Muscle of back (tissue), 11 donors: ENCODE data around the gene NDUFA13. TPM values are rescaled to one million over a fixed set of nuclear protein-coding genes. Genes with fewer than 3 reads are reported as not detected.

Source experiments
- DNase-seq, 3 donors: peaks; one replicate each; pipeline versions ENCODE4 v3.0.0 to v3.0.0-alpha.2; 2013
- polyA plus RNA-seq, 10 donors: library from polyadenylated mRNA; unstranded; fragments of 120-200 nt; gene quantifications; one replicate each; pipeline ENCODE4 v1.2.1, GENCODE V29; 2013; ENCODE audit not compliant: insufficient read length in 10 of 10

The NDUFA13 gene
- polyA plus RNA-seq, 10 donors: 146 to 246 (median 175) TPM

- no peak for DNase-seq
These were observed 10.2 kb upstream of the NDUFA13 start for GRCh38 chr19:19505669-19506326.

DNA sequence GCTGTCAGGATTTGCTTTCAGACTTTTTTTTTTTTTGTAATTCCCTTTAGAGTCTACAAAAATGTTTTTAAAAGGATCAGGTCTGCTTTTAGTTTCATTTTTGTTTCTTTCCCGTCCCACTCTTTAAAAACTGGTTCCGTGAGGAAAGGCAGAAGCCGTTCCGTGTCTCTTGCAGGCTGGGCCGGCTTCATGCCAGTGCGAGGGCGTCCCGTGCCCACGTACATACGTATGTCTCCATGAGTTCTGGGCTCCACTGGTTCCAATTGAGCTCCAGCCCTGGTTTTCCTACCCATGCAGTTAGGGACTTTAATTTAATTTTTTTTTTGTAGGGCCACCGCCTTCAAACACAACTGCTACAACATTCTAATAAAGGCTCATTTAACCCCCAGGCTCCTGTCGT is 9.4 kb upstream of the NDUFA13 start:
- no peak for DNase-seq

GRCh38 chr19:19507354-19507753 is 8.7 kb upstream of the NDUFA13 start:
- no peak for DNase-seq

DNA sequence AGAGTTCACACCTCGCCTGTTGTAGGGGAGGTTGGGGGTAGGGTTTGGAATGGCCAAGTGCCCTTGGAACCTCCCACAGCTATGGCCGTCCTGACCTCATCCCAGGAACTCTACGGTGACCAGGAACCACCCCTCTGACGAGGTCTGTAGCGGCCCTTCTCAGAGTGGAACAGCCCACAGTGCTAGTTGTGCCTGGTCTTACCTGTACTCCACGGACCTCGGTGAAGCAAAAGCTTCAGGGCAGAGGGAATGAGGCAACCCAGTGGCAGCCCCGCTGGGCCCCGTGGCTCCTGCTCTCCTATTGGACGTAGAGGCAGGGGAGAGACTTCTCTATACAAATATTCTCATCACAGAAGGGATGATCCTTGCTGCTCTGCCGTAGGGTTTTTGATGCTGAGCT is 7.8 kb upstream of the NDUFA13 start:
- no peak for DNase-seq

DNA sequence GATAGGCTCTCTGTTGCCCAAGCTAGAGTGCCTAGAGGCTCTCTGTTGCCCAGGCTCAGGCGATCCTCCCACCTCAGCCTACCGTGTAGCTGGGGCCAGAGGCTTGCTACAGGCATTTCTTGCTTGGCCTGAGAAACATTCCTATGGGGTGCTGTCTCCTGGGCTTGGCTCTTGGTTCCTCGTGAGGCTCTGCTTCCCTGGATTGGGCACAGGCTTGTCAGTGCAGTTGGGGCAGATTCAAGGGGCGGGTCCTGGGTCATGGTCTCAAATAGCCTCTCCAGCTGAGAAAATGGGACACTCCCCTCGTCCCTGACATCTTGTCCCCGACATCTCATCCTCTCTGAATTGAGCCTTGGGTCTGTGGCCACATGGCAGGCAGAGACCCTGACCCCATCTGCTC is 5.6 kb upstream of the NDUFA13 start:
- DNase-seq: no peak

- DNase-seq: no peak
These were observed 2.3 kb upstream of the NDUFA13 start for GRCh38 chr19:19513682-19514081.

DNA sequence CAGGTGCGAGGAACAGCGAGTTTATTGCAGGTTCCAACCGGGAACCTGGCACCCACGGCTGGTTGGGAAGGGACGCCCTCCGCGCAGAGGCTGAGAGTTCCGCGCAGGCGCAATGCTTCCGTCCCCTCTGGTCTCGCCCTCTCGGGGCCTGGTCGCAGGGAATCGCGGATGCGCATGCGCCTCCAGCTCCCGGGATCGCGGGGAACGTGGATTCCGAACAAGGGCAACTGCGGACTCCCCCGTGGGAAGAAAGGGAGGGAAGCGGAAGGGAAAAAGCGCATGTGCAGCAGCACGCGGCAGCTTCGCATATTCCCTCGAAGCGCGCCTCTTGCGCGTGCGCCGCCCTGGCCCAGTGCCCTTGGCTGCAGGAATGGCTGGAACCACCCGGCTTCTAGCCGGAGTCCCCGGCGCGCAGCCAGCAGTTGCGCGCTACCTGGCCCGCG is 1.8 kb upstream of the NDUFA13 start:
- peak; percentile 48 to 93 (median 86) for DNase-seq

DNA sequence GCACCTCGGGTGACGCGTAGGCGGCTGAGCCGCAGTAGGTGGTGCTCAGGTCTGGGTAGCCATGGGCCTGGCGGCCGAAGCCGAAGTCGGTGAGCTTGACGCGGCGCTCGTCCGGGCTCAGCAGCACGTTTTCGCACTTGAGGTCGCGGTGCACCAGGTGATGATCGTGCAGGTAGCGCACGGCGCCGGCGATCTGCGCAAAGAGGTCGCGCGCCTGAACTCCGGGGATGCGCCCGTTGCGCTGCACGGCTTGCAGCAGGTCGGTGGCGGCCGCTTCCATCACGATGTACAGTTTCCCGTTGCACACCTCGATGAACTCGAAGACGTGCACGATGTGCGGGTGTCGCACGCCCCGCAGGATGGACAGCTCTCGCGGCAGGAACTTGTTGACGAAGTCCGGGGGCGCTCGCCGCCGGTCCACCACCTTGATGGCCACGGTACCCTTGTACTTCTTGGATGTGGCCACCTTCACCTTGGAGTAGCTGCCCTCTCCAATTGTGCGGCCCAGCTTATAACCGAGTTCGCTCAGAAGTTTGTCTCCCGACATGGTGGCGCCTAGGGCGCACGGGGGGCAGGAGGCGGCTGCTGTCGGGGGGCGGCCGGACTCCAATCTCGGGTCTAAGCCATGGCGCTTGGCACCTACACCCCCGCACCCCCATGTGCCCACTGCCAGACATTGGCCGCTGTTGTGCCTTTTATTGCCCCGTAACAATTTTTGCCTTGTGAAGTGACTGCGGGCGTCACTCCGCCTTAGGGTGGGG is 964 bp upstream of the NDUFA13 start, which contains the start of gene TSSK6:
Gene TSSK6, minus strand, starts transcription at position 668 of the 761 bp plus-strand sequence. Its CDS starts 121 bp downstream, at position 547.
- DNase-seq: no peak

DNA sequence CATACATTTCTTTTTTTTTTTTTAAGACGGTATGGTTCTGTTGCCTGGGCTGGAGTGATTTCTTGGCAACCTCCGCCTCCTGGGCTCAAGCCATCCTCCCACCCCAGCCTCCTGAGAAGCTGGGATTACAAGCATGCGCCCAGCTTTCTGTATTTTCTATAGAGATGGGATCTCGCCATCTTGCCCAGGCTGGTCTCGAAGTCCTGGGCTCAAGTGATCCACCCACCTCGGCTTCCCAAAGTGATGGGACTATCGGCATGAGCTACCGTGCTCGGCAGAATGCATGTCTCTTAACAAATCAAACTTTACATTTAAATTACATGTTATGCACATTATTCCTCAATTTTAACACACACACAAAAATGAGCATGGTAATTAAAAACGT is 1.2 kb downstream of the NDUFA13 start:
- DNase-seq: no peak

- no peak for DNase-seq
These were observed 5.0 kb downstream of the NDUFA13 start for GRCh38 chr19:19520989-19521388.

DNA sequence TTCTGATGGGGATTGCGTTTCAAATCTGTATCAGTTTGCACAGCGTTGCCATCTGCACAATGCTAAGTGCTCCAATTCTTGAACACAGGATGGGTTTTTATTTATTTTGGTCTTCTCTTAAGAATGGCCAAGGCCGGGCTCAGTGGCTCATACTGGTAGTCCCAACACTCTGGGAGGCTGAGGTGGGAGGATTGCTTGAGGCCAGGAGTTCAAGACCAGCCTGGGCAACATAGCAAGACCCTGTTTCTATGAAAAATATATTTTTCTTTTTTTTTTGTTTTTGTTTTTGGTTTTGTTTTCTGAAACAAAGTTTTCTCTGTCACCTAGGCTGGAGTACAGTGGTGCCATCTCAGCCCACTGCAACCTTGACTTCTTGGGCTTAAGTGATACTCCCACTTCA is 7.2 kb downstream of the NDUFA13 start:
- DNase-seq: no peak

DNA sequence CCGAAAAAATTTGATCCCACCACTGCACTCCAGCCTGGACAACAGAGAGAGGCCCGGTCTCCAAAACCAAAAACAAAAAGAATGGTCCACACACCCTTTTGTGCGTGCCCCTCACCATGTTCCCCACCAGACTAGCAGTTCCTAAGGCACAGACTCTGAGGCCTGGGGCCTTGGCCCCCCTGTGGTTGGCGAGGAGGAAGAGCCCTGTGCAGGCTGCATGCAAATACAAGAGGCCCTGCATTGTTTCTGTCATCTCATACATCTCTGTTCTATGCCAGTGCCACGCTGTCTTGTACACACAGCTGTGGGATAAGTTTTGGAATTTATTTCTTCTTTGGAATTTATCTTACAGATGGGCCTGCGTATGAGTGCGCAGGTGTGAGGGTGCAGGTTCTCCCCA is 8.0 kb downstream of the NDUFA13 start:
- DNase-seq: no peak

- DNase-seq: no peak
These were observed 9.8 kb downstream of the NDUFA13 start for GRCh38 chr19:19525611-19526380.

DNA sequence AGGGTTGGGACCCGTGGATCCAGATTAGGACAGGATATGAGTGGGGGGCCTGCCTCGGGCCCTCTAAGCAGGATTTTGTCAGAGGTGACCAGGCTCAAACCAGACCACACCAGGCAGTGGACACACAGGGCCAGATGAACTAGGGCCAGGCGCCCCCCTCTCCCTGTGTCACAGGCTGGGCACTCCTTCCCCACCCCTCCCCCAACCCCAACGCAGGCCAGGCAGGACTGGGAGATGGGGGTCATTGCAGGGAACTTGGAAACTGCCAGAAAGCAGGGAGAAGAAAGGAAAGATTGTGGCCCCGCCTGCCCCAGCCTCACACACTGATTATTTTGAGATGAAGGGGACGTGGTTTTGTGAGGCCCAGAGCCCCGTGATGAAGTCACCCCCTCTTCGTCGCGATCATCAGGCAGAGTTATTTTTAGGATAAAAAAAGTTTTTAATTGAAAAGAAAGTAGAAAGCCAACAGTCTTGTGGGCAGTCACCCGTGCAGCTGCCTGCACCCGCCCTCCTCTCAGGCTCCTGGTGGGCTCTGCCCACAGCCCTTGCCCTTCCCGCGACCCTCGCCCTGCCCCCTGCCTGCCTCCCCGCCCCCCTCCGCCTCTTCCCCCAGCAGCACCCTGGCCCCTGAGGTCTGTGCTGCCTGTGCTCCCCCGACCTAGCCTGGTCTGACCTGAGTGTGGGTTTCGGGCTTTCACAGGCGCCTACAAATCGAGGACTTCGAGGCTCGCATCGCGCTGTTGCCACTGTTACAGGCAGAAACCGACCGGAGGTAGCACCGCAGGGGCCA is 10.8 kb downstream of the NDUFA13 start:
- DNase-seq: no peak

DNA sequence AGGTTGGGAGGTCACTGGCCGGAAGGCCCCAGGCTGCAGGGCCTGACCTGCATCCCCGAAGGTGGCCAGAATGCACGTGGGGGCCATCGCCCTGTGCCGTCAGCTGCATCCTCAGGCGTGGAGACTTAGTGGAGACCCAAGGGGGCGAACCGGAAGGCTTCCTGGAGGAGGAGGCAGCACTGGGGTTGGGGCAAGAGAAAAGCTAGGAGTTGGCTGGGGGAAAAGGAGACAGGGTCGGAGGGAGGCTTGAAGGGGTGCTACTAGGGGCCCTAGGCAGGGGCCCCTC is 11.3 kb downstream of the NDUFA13 start:
- DNase-seq: no peak

DNA sequence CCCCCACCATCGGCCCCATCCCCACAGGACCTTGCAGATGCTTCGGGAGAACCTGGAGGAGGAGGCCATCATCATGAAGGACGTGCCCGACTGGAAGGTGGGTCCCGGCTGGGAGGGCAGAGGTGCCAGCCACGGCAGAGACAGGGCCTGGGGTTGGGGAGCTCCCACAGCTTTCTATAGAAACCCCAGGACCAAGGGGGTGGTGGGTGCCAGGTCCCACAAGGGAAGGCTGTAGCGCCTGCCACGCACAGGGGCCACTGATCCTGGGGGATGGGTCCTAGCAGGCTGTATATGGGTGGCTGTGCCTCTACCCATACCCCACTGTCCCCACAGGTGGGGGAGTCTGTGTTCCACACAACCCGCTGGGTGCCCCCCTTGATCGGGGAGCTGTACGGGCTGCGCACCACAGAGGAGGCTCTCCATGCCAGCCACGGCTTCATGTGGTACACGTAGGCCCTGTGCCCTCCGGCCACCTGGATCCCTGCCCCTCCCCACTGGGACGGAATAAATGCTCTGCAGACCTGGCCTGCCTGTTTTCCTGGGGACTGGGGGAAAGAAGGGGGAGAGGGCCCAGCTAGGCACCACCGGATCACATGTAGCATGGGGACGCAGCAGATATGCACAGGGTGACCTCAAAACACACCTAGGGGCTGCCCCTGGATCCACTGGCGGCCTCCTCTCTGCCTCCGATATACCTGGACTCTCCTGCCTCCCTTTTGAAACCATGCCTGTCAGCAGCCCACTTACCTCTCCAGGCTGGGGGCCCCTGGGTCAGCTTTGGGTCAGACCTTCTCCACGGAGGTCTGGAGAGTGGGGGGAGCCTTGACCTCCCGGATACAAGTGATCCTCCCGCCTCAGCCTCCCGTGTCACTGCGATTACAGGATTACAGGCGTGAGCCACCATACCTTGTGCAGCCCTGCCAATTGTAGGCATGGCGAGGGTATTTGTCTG is 11.9 kb downstream of the NDUFA13 start:
- DNase-seq: no peak

DNA sequence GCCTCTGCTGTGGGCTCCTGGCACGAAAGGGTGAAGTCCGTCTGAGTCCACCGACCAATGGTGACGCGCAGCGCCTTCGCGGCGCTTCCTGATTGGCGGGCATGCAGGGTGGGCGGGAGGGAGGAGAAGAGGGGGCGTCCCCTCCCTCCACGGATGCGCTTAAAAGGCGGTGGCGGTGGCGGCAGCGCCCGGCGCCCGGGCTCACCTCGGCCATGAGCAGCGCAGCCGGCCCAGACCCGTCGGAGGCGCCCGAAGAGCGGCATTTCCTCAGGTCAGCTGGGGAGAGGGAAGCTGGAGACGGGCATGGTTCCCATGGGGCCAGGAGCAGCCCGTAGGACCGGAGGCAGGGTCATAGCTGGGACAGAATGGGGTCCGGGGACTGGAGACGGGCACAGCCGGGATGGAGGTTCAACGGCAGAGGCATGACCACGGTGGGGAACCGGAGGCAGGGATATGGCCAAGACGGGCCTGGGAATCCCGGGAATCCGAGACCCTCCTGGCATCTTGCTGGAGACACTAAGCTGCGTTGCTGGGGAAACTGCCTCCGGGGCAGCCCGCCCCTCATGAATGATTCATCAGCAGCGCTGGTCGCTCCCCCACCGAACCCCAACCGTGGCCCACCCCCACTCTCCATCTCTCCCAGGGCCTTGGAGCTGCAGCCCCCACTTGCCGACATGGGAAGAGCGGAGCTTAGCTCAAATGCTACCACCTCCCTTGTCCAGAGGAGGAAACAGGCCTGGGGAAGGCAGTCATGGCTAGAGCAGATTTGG is 12.9 kb downstream of the NDUFA13 start, which contains the start of gene YJEFN3:
Gene YJEFN3, plus strand, starts transcription at position 191 of the 770 bp plus-strand sequence. Its CDS starts 22 bp downstream, at position 213.
- DNase-seq: peak in 2 of 3 donors; percentile 47 to 50

DNA sequence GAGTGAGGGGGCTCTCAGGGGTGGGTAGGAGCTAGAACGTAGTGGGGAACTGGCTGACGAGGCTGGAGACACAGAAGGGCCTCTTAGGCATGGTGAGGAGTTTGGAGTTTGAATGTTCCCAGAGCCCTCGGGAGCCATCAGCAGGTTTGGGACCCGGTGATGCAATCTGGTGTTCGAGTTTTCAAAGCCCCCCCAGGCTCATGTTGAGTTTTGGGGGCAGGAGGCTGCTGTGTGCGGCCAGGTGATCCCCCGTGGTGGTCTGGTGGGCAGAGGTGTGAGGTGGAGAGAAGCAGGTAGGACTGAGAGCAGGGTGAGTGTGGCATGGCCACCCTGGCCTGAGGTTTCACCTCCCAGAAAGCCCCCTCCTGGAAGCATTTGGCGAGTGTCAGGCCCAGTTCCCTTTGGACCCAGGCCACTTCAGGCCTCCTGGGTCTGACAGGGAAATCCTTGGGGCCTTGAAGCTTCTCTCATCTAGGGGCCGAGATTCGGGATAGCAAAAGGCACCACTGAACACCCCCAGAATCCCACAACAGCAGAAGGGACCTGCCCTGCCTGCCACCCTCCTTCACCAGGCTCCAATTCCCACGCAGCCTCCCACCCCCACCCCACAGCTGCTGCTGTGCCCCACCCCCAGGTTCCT is 13.9 kb downstream of the NDUFA13 start:
- no peak for DNase-seq

- DNase-seq: no peak
These were observed 14.4 kb downstream of the NDUFA13 start for GRCh38 chr19:19530423-19530804.
